Cardiac fibroblast (primary cell): Measurements from ENCODE around the gene DPYSL5.
"Not testable (repeated sequence)": the region's sequence is repeated elsewhere in the genome, so short reads cannot be mapped to it uniquely, and the experiment has no call there.

Source experiments
- DNase-seq, 2 donors: peaks; one replicate each; pipeline versions ENCODE4 v3.0.0 to v3.0.0-alpha.2; 2010; ENCODE audit warnings: low read depth in 2 of 2
- H3K4me3 ChIP-seq, 2 donors: replicated peaks in 1 of 2; 1 replicate in 1 of 2; 2 replicates in 1 of 2; pipeline ENCODE4 v1.5.1; 2011; ENCODE audit warnings: low read depth in 2 of 2, low read length in 2 of 2, mild to moderate bottlenecking in 2 of 2, moderate library complexity in 1 of 2
- TF ChIP-seq, protein P1 (sequence below): IDR thresholded peaks from one replicate; pipeline ENCODE4 v1.5.1; 2011; ENCODE audit warnings: low read depth, mild to moderate bottlenecking, low read length, inconsistent platforms

DPYSL5 gene

DNA sequence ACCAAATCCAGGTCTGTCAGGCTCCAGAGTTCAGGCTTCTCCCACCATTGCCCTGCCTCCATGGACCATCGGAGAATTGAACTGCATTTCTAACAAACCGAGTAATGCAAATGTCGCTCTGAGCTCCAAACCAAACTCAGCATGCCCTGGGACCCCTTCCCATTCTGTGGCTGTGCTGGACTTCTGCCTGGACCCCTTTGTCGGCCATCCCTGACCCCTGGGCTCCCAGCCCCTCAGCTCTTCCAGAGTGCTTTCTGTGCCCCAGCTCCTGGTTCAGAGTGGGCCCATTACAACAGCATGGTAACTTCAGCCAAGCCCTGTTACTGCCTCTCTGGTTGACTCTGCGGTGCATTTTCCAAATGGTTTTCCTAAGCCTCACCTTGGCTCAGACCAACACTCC lies 67.4 kb downstream of the DPYSL5 start:
- DNase-seq, result no peak
- TF ChIP-seq, protein P1, sequence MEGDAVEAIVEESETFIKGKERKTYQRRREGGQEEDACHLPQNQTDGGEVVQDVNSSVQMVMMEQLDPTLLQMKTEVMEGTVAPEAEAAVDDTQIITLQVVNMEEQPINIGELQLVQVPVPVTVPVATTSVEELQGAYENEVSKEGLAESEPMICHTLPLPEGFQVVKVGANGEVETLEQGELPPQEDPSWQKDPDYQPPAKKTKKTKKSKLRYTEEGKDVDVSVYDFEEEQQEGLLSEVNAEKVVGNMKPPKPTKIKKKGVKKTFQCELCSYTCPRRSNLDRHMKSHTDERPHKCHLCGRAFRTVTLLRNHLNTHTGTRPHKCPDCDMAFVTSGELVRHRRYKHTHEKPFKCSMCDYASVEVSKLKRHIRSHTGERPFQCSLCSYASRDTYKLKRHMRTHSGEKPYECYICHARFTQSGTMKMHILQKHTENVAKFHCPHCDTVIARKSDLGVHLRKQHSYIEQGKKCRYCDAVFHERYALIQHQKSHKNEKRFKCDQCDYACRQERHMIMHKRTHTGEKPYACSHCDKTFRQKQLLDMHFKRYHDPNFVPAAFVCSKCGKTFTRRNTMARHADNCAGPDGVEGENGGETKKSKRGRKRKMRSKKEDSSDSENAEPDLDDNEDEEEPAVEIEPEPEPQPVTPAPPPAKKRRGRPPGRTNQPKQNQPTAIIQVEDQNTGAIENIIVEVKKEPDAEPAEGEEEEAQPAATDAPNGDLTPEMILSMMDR, result no peak
- H3K4me3 ChIP-seq, result no peak overlapping the region

DNA sequence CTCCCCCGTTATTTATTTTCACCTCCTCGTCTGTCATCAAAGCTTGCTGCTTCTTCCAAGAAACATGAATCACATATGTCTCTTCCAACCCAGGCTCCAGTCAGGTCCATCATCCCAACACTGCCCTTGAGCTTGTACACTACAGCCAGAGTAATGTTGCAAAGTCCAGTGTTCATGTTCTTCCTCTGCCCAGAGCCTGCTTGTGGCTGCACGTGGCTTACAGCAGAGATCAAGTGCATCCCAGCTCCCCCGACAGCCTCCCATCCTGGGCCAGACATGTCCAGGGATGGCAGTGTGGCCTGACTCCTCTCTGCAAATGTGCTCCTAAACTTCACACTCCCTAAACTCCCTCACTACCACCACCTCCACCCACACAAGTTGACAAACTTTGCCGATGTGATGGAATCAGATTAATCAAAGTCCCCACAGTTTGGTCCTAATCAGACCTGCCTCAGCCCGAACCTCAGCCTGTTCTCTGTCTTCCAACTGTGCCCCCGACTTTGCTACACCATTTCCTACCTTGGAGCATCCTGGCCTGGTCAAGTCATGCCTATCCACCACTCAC lies 68.3 kb downstream of the DPYSL5 start:
- H3K4me3 ChIP-seq, result no peak overlapping the region
- no peak for DNase-seq
- TF ChIP-seq, protein P1, result no peak

DNA sequence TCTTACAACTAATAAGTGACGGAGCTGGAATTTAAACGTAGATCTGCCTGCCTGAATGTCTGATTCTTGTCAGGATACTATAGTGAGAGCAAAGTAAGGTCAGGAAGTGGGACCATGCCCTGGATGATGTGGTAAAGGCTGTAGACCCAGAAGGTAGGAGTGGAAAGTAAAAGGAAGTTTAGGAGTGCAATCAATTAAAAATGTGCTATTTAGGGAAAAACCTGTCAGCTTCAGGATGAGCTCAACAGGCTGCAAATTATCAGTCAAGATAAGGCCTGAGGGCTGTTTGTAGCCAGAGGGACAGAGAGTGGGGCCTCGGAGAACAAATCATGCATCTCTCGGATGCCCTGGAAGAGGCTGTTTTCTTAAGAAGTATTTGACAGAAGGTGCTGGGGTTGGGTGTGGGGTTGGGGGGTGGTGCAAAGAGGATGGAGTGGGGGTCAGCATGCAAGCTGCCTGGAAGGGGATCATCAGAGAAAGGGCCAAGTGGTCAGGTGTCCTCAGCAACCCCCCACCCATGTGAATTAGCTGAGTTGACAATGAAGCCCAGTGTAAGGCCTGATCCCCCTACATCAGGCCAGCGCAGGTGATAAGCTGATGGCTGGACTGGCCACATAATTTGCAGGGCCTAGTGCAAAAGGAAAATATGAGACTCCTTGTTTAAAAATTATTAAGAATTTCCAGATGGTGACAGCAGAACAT lies 69.4 kb downstream of the DPYSL5 start:
- no peak overlapping the region for H3K4me3 ChIP-seq
- DNase-seq, result no peak
- TF ChIP-seq, protein P1, result no peak

DNA sequence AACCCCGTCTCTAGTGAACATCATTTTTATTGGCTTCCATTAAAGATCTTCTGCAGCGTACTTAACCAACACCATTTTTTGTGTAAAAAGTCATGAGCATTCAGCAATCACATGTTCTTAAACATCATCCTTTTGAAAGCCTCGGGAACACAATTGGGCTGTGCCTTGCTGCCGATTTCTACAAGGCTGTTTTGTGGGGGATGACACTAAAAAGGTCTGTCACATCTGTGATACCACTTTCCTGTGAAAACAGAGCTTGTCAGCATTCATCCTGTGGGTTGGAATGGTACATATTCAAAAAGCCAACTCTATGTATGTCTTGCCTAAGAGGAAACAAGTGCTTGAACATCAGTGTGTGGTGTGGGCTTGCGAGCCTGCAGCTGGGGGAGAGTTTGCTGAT lies 73.4 kb downstream of the DPYSL5 start:
- H3K4me3 ChIP-seq, result no peak overlapping the region
- DNase-seq, result no peak
- TF ChIP-seq, protein P1, result no peak

DNA sequence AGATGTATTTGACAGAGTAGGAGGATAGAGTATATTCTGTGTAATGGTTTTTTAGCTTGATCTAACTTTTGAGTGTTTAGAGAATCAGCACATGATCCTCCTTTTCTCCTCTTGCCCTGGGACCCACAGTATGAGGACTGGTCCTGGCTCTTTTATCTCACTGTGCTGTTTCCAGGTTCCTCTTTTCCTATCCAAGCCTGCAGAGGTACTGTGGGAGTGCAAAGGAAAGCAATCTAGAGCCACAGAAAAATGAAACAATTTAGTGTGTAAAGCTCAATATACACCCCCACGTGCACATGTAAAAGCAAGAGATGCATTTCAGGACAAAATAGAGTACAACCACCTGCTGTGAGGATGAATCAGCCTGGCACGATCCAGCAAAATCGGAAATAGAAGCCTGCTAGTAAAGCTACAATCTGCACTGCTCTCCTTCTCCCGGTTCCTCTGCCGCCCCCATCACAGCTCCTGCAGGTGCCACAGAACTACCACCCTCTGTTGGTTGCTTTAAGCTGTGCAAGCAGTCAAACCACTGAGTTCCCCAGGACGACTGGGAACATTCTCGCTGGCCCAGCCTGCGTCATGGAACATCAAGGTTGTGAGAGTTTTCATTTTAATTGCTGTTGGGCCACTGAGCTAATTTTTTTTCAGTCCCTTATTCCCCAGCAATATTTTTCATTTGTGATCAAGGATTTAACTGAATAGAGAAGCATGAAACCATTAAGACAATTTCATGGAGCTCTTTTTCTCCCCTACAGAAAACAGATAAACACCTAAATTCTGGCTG lies 74.7 kb downstream of the DPYSL5 start:
- TF ChIP-seq, protein P1, result peak; percentile 60
- no peak overlapping the region for H3K4me3 ChIP-seq
- DNase-seq, result peak; percentile 26 to 28

DNA sequence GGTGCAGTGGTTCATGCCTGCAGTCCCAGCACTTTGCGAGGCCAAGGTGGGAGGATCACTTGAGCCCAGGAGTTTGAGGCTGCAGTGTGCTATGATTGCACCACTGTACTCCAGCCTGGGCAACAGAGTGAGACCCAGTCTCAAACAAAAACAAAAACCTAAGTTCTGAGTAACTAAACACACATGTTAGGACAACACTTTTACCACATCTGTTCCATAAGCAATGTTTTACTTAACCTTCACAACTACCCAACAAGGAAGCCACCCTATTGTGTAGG lies 75.2 kb downstream of the DPYSL5 start:
- not testable (repeated sequence) for DNase-seq, H3K4me3 ChIP-seq

DNA sequence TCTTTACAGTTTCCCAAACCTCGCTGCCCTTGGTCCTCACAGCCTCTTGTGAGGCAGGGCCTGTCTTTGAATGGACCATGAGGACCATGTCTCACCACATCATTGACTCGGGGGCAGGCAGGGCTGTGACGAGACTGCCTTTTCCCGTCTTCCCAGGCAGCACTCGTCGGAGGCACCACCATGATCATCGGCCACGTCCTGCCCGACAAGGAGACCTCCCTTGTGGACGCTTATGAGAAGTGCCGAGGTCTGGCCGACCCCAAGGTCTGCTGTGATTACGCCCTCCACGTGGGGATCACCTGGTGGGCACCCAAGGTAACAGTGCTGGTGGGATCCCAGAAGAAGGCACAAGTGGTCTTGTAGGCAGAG lies 76.8 kb downstream of the DPYSL5 start:
- H3K4me3 ChIP-seq, result no peak overlapping the region
- TF ChIP-seq, protein P1, result no peak
- DNase-seq, result no peak
